GM21825 (cell line): ENCODE data around the gene MAD2L1BP.
"Not testable (repeated sequence)": the region's sequence is repeated elsewhere in the genome, so short reads cannot be mapped to it uniquely, and the experiment has no call there.

ENCODE experiments used
- ATAC-seq: cut with Tn5 transposase; IDR thresholded peaks from one replicate; pipeline ENCODE4 v1.9.1; 2021; ENCODE audit warnings: mild to moderate bottlenecking, moderate library complexity; ENCODE audit not compliant: unreplicated experiment

Gene MAD2L1BP

GRCh38 chr6:43635387-43636307, at the start of gene MAD2L1BP:
Gene MAD2L1BP (plus strand): TSS chr6:43635840. CDS start chr6:43635876, 36 bp downstream.
- ATAC-seq: peak; percentile 64

GRCh38 chr6:43588194-43588593, 47.4 kb upstream of the MAD2L1BP start:
- no peak for ATAC-seq

GRCh38 chr6:43589564-43589963, 46.1 kb upstream of the MAD2L1BP start:
- not testable (repeated sequence) for ATAC-seq

GRCh38 chr6:43593938-43594337, 41.7 kb upstream of the MAD2L1BP start:
- no peak for ATAC-seq

GRCh38 chr6:43600595-43600994, 35.0 kb upstream of the MAD2L1BP start:
- ATAC-seq: no peak

GRCh38 chr6:43604174-43604573, 31.5 kb upstream of the MAD2L1BP start:
- ATAC-seq: no peak

GRCh38 chr6:43606019-43606418, 29.6 kb upstream of the MAD2L1BP start:
- no peak for ATAC-seq

GRCh38 chr6:43608310-43608763, 27.3 kb upstream of the MAD2L1BP start:
- ATAC-seq: no peak

GRCh38 chr6:43608807-43609206, 26.8 kb upstream of the MAD2L1BP start:
- ATAC-seq: no peak

GRCh38 chr6:43609402-43609801, 26.2 kb upstream of the MAD2L1BP start:
- ATAC-seq: no peak

GRCh38 chr6:43610431-43610830, 25.2 kb upstream of the MAD2L1BP start:
- ATAC-seq: no peak

- no peak for ATAC-seq
Measured at GRCh38 chr6:43613721-43614395, 21.8 kb upstream of the MAD2L1BP start.

GRCh38 chr6:43614396-43614730, 21.3 kb upstream of the MAD2L1BP start:
- ATAC-seq: no peak

GRCh38 chr6:43616725-43617472, 18.7 kb upstream of the MAD2L1BP start:
- ATAC-seq: no peak

- no peak for ATAC-seq
Measured at GRCh38 chr6:43621078-43621835, 14.4 kb upstream of the MAD2L1BP start.

GRCh38 chr6:43621836-43622180, 13.8 kb upstream of the MAD2L1BP start:
- ATAC-seq: no peak

GRCh38 chr6:43622541-43622940, 13.1 kb upstream of the MAD2L1BP start:
- ATAC-seq: no peak

- ATAC-seq: no peak
Measured at GRCh38 chr6:43623880-43624785, 11.5 kb upstream of the MAD2L1BP start.

GRCh38 chr6:43624786-43625288, 10.8 kb upstream of the MAD2L1BP start:
- ATAC-seq: no peak
